HL-60 (cell line): ENCODE data around the gene TBC1D7.

Experiments
- CTCF ChIP-seq: IDR thresholded peaks from one replicate; pipeline ENCODE4 v1.5.1; 2011; ENCODE audit warnings: low read length, control low read depth, inconsistent platforms; ENCODE audit not compliant: insufficient read depth
- SPI1 ChIP-seq: IDR thresholded peaks from 2 replicates; pipeline ENCODE4 v1.6.1; 2012; ENCODE audit warnings: low read depth, mild to moderate bottlenecking, borderline replicate concordance

GRCh38 chr6:13346245-13346644, 17.9 kb upstream of the TBC1D7 start:
- TF ChIP-seq CTCF (no peak), SPI1 (no peak)
